Mucosa of descending colon (tissue), 3 donors: ENCODE measurements around the gene ATP8A2. TPM values are rescaled to one million over a fixed set of nuclear protein-coding genes. Genes with fewer than 3 reads are reported as not detected.

Experiments used
- ATAC-seq: fragments of 200-7000 bp; cut with Tn5 transposase; one replicate; pipeline ENCODE4 v1.9.1; 2020; ENCODE audit warnings: mild to moderate bottlenecking, moderate library complexity
- DNase-seq, 3 donors: peaks; one replicate each; pipeline ENCODE4 v3.0.0-alpha.2; 2020
- H3K36me3 ChIP-seq: fragments of 200-600 bp; one replicate; pipeline ENCODE4 v1.8.0; 2021; ENCODE audit warnings: low read depth, mild to moderate bottlenecking
- H3K4me1 ChIP-seq: fragments of 200-600 bp; one replicate; pipeline ENCODE4 v1.8.0; 2021; ENCODE audit warnings: low read depth, mild to moderate bottlenecking
- H3K4me3 ChIP-seq: fragments of 200-600 bp; one replicate; pipeline ENCODE4 v1.8.0; 2021; ENCODE audit warnings: mild to moderate bottlenecking
- H3K9me3 ChIP-seq: fragments of 200-600 bp; one replicate; pipeline ENCODE4 v1.8.0; 2021; ENCODE audit warnings: mild to moderate bottlenecking
- CTCF ChIP-seq: fragments of 200-600 bp; IDR thresholded peaks from one replicate; pipeline ENCODE4 v1.8.0; 2022; ENCODE audit warnings: antibody characterized with exemption, mild to moderate bottlenecking
- intact Hi-C, 2 donors: fragments of 100-400 bp; cut with DNase I in 1 of 2; cut with micrococcal nuclease in 1 of 2; formaldehyde crosslinking; loops; one replicate each; pipeline versions ENCODE4 v1.11.0 to v1.11.1; 2022; cut with DNase I, micrococcal nuclease
- total RNA-seq, 3 donors: library from RNA; stranded (reverse); fragmentation: NEBNext Ultra II Directional in 2 of 3; extraction: Animal tissue kit (Norgen Biotek cat#: 25700) in 2 of 3; gene quantifications; one replicate each; pipeline versions ENCODE4 v1.2.1 to v1.2.4, GENCODE V29; 2021 to 2023
- donor health status: DM: no; HTN: no; CAD: no; lungs with moderate emphysema.
- donor health status: DM: no; HTN: no; CAD: no.
- donor health status: DM: no; HTN: yes; CAD: no.

Gene ATP8A2
- total RNA-seq, 3 donors from 2014 or later, result 0.22 to 3.6 (median 0.41) TPM

DNA sequence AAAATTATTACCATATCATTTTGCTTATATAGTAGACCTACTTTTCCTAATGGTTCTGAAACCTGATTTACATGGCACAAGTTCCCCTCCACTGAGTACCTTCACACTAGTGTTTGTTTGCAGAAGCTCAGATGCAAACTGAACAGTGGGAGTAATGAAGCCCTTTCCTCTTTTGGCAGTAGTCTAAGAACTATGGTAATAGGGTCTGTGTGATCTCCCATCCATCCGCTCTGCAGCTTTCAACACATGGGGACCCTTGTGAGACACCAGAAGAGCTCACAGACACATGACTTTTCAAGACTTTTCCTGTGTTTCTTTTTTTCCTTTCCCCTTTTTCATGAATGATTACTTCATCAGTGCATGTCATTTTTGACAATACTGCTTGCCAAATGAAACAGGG is 336.0 kb downstream of the ATP8A2 start:
- Histone ChIP-seq H3K9me3 (no peaks in the 10 kb centered on the region), H3K36me3 (no peaks in the 10 kb centered on the region), H3K4me1 (no peaks in the 10 kb centered on the region), H3K4me3 (no peak overlapping the region)
- TF ChIP-seq CTCF, result no peak
- ATAC-seq (no peak), DNase-seq (no peak)
- intact Hi-C loops, result no loop called here

- intact Hi-C loops, result no loop called here
- no peak for ATAC-seq
- DNase-seq, result no peak
- Histone ChIP-seq H3K36me3 (no peaks in the 10 kb centered on the region), H3K9me3 (no peaks in the 10 kb centered on the region), H3K4me3 (no peak overlapping the region), H3K4me1 (no peaks in the 10 kb centered on the region)
- no peak for TF ChIP-seq CTCF
Observed at GRCh38 chr13:25708268-25708667, 336.5 kb downstream of the ATP8A2 start.

DNA sequence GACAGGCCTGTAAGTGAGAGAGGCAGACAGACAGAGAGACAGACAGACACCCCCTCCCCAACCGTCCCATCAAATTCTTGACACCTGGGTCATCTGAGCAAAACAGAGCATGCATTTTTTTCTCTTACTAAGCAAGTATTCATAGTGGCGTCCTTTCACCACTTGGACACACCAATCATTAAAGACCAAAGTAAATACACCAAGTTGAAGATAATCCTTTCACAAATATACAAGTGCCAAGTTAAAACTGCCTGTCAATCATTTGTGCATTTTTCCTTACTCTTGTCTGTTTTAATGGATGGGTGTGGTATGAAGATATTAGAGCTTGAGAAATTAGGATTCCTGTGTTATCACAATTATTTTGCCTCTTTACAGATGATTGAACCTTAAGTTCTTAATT is 337.3 kb downstream of the ATP8A2 start:
- H3K9me3 ChIP-seq, result no peaks in the 10 kb centered on the region
- TF ChIP-seq CTCF, result no peak
- H3K4me1 ChIP-seq, result no peaks in the 10 kb centered on the region
- DNase-seq (no peak), ATAC-seq (no peak)
- intact Hi-C loops, result no loop called here
- H3K36me3 ChIP-seq, result no peaks in the 10 kb centered on the region
- no peak overlapping the region for H3K4me3 ChIP-seq

GRCh38 chr13:25715760-25716159 is 344.0 kb downstream of the ATP8A2 start:
- H3K4me3 ChIP-seq, result no peak overlapping the region
- no peaks in the 10 kb centered on the region for H3K36me3 ChIP-seq
- H3K9me3 ChIP-seq, result no peaks in the 10 kb centered on the region
- DNase-seq (no peak), ATAC-seq (no peak)
- TF ChIP-seq CTCF, result no peak
- intact Hi-C loops, result no loop called here
- H3K4me1 ChIP-seq, result no peaks in the 10 kb centered on the region

- no peak for ATAC-seq
- H3K4me3 ChIP-seq, result no peak overlapping the region
- intact Hi-C loops, result no loop called here
- no peaks in the 10 kb centered on the region for H3K36me3 ChIP-seq
- no peaks in the 10 kb centered on the region for H3K4me1 ChIP-seq
- DNase-seq, result no peak
- H3K9me3 ChIP-seq, result no peaks in the 10 kb centered on the region
- TF ChIP-seq CTCF, result no peak
Observed at GRCh38 chr13:25717666-25718197, 346.0 kb downstream of the ATP8A2 start.

DNA sequence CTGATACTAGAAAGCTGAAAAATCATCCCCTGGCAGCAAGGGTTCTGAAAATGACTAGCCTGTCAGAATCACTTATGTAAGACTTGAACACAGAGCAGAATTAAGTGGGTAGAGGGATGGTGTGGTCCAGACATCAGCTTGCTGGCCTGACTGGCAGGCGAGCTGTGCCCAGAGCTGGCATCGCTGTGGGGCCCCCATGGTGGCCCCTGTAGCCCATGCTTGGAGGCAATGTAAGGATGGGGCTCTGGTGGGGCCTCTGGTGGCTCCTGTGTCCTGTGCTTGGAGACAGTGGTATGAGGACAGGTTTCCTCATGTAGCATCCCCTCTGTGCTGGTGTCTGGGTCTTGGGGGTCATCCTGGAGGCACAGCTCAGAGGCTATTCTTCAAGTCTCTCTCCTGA is 347.9 kb downstream of the ATP8A2 start:
- TF ChIP-seq CTCF, result no peak
- Histone ChIP-seq H3K4me1 (no peaks in the 10 kb centered on the region), H3K9me3 (no peaks in the 10 kb centered on the region), H3K4me3 (no peak overlapping the region), H3K36me3 (no peaks in the 10 kb centered on the region)
- intact Hi-C loops, result no loop called here
- ATAC-seq, result no peak
- DNase-seq, result no peak
